ENCODE data around the gene VWF.

DNA sequence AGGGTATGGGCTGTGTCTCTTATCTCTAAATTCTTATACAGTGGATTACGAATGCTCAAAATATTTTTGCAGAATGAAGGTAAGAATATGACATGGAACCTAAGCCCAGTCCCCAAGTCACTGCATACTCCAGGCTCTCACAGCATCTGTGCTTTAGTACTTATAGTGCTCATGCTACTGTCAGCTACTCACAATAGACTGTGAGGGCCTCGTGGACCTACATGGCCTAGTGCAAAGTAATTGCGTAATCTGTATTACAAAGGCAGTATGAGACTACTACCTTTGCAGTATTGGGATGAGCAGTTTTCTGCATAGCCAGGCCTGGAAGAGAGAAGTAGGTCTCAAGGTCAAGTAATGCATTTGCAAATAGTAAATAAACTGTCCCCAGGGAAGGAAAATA lies 27.9 kb downstream of the VWF start:
- TF ChIP-seq, protein P1, sequence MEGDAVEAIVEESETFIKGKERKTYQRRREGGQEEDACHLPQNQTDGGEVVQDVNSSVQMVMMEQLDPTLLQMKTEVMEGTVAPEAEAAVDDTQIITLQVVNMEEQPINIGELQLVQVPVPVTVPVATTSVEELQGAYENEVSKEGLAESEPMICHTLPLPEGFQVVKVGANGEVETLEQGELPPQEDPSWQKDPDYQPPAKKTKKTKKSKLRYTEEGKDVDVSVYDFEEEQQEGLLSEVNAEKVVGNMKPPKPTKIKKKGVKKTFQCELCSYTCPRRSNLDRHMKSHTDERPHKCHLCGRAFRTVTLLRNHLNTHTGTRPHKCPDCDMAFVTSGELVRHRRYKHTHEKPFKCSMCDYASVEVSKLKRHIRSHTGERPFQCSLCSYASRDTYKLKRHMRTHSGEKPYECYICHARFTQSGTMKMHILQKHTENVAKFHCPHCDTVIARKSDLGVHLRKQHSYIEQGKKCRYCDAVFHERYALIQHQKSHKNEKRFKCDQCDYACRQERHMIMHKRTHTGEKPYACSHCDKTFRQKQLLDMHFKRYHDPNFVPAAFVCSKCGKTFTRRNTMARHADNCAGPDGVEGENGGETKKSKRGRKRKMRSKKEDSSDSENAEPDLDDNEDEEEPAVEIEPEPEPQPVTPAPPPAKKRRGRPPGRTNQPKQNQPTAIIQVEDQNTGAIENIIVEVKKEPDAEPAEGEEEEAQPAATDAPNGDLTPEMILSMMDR (IDR thresholded peaks at IDR 0.05; ENCODE audit: low read depth, low read length): no peak
- TF ChIP-seq EZH2phosphoT487 (IDR thresholded peaks at IDR 0.05; ENCODE audit: low read depth): no peak
